Measurements from ENCODE around the gene OR5T2.
"Not testable (repeated sequence)": the region's sequence is repeated elsewhere in the genome, so short reads cannot be mapped to it uniquely, and the experiment has no call there.

The OR5T2 gene

GRCh38 chr11:56234155-56234554, at the start of gene OR5T2:
OR5T2 (minus strand) TSS chr11:56234255; CDS start chr11:56233062, 1,193 bp downstream.
- DNase-seq (ENCODE audit: low spot score), result no peak

GRCh38 chr11:56273854-56274253, 39.8 kb upstream of the OR5T2 start, which contains the start of gene OR5T1:
OR5T1 (plus strand) TSS chr11:56274154; CDS start chr11:56275639, 1,485 bp downstream.
- DNase-seq (ENCODE audit: low spot score), result no peak

- no peak for DNase-seq (ENCODE audit: low spot score)
These were observed 37.0 kb upstream of the OR5T2 start for GRCh38 chr11:56271092-56271491.

GRCh38 chr11:56251954-56252353, 17.9 kb upstream of the OR5T2 start, which contains the start of gene OR5T3:
OR5T3 (plus strand) TSS chr11:56252254; CDS start chr11:56252254, 0 bp downstream.
- DNase-seq (ENCODE audit: low spot score), result no peak

GRCh38 chr11:56219735-56220134, 14.3 kb downstream of the OR5T2 start:
- DNase-seq (ENCODE audit: low spot score), result not testable (repeated sequence)

GRCh38 chr11:56214537-56214936, 19.5 kb downstream of the OR5T2 start:
- DNase-seq (ENCODE audit: low spot score), result no peak

- no peak for DNase-seq (ENCODE audit: low spot score)
These were observed 26.3 kb downstream of the OR5T2 start for GRCh38 chr11:56207790-56208189.

- DNase-seq (ENCODE audit: low spot score), result no peak
These were observed 36.7 kb downstream of the OR5T2 start for GRCh38 chr11:56197367-56197766.

GRCh38 chr11:56196705-56197104, 37.4 kb downstream of the OR5T2 start:
- DNase-seq (ENCODE audit: low spot score), result no peak

- DNase-seq (ENCODE audit: low spot score), result no peak
These were observed 45.5 kb downstream of the OR5T2 start for GRCh38 chr11:56188602-56189001.

GRCh38 chr11:56183459-56183858, 50.6 kb downstream of the OR5T2 start:
- DNase-seq (ENCODE audit: low spot score), result no peak
